Measurements from ENCODE around the gene GCC1.
"Not testable (repeated sequence)": the region's sequence is repeated elsewhere in the genome, so short reads cannot be mapped to it uniquely, and the experiment has no call there.

GCC1 gene

GRCh38 chr7:127578711-127579275 lies 6.6 kb downstream of the GCC1 start:
- no peaks in the 10 kb centered on the region for H3K27me3 ChIP-seq (ENCODE audit: control insufficient read depth in 1 of 2, insufficient read depth in 2 of 2, low read length in 2 of 2)
- H3K4me3 ChIP-seq (ENCODE audit: low read depth in 1 of 2, low read length in 2 of 2), result no peak overlapping the region
- H3K4me1 ChIP-seq (ENCODE audit: control insufficient read depth in 1 of 2, insufficient read depth in 2 of 2, low read length in 2 of 2), result peaks cover 14 to 17% of the 10 kb centered on the region in 2 donors
- H3K9ac ChIP-seq (ENCODE audit: low read depth in 1 of 2, low read length in 2 of 2), result no peak overlapping the region
- no peak overlapping the region for H3K27ac ChIP-seq (ENCODE audit: low read depth, low read length)
- H3K36me3 ChIP-seq (ENCODE audit: control insufficient read depth in 1 of 2, insufficient read depth in 2 of 2, low read length in 2 of 2), result peaks cover 15 to 39% of the 10 kb centered on the region in 2 donors
- no peaks in the 10 kb centered on the region for H3K9me3 ChIP-seq (ENCODE audit: control insufficient read depth in 1 of 2, low read length in 2 of 2)

GRCh38 chr7:127578036-127578684 lies 7.2 kb downstream of the GCC1 start:
- H3K9ac ChIP-seq (ENCODE audit: low read depth in 1 of 2, low read length in 2 of 2), result no peak overlapping the region
- H3K36me3 ChIP-seq (ENCODE audit: control insufficient read depth in 1 of 2, insufficient read depth in 2 of 2, low read length in 2 of 2), result peaks cover 15 to 34% of the 10 kb centered on the region in 2 donors
- H3K4me1 ChIP-seq (ENCODE audit: control insufficient read depth in 1 of 2, insufficient read depth in 2 of 2, low read length in 2 of 2), result peaks cover 7 to 11% of the 10 kb centered on the region in 2 donors
- no peak overlapping the region for H3K27ac ChIP-seq (ENCODE audit: low read depth, low read length)
- H3K9me3 ChIP-seq (ENCODE audit: control insufficient read depth in 1 of 2, low read length in 2 of 2), result no peaks in the 10 kb centered on the region
- H3K4me3 ChIP-seq (ENCODE audit: low read depth in 1 of 2, low read length in 2 of 2), result no peak overlapping the region
- H3K27me3 ChIP-seq (ENCODE audit: control insufficient read depth in 1 of 2, insufficient read depth in 2 of 2, low read length in 2 of 2), result no peaks in the 10 kb centered on the region

DNA sequence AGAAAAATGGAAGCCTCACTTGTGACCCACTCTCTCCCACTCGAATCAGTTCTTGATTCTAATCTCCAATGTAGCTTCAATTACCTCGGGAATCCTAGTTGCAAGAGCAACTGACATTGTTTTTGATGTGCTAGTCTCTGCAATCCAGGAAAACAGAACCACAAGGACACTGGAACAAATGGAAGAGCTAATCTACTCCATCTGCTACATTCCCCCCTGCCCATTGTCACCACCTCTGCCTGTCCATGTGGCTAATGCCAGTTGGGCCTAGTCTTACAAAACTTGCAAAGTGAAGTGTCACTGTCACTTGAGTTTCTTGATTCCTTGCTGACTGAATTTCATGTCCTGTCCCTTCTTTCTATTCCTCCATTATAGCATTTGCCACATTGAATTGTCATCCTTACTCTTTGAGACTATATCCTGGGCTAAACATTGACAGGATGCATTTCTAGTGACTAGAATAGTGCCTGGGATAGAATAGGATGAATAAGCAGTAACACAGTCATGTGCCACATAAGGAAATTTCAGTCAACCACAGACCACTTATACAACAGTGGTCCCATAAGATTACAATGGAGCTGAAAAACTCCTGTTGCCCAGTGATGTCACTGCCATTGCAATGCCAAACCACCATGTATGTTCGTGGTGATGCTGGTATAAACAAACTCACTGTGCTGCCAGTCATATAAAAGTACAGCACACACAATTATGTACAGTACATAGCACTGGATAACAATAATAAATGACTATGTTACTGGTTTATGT lies 13.5 kb downstream of the GCC1 start:
- Histone ChIP-seq H3K4me3 (ENCODE audit: low read depth in 1 of 2, low read length in 2 of 2) (no peak overlapping the region), H3K9ac (ENCODE audit: low read depth in 1 of 2, low read length in 2 of 2) (no peak overlapping the region), H3K9me3 (ENCODE audit: control insufficient read depth in 1 of 2, low read length in 2 of 2) (no peaks in the 10 kb centered on the region), H3K4me1 (ENCODE audit: control insufficient read depth in 1 of 2, insufficient read depth in 2 of 2, low read length in 2 of 2) (no peaks in the 10 kb centered on the region), H3K27ac (ENCODE audit: low read depth, low read length) (no peak overlapping the region), H3K36me3 (ENCODE audit: control insufficient read depth in 1 of 2, insufficient read depth in 2 of 2, low read length in 2 of 2) (peaks cover 0 to 4% of the 10 kb centered on the region in 2 donors), H3K27me3 (ENCODE audit: control insufficient read depth in 1 of 2, insufficient read depth in 2 of 2, low read length in 2 of 2) (no peaks in the 10 kb centered on the region)

DNA sequence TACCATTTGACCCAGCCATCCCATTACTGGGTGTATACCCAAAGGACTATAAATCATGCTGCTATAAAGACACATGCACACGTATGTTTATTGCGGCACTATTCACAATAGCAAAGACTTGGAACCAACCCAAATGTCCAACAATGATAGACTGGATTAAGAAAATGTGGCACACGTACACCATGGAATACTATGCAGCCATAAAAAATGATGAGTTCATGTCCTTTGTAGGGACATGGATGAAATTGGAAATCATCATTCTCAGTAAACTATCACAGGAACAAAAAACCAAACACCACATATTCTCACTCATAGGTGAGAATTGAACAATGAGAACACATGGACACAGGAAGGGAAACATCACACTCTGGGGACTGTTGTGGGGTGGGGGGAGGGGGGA lies 17.4 kb downstream of the GCC1 start:
- not testable (repeated sequence) for H3K4me1 ChIP-seq (ENCODE audit: control insufficient read depth in 1 of 2, insufficient read depth in 2 of 2, low read length in 2 of 2); H3K9ac ChIP-seq (ENCODE audit: low read depth in 1 of 2, low read length in 2 of 2); H3K36me3 ChIP-seq (ENCODE audit: control insufficient read depth in 1 of 2, insufficient read depth in 2 of 2, low read length in 2 of 2); H3K27me3 ChIP-seq (ENCODE audit: control insufficient read depth in 1 of 2, insufficient read depth in 2 of 2, low read length in 2 of 2); H3K4me3 ChIP-seq (ENCODE audit: low read depth in 1 of 2, low read length in 2 of 2); H3K9me3 ChIP-seq (ENCODE audit: control insufficient read depth in 1 of 2, low read length in 2 of 2); H3K27ac ChIP-seq (ENCODE audit: low read depth, low read length)

- H3K27ac ChIP-seq (ENCODE audit: low read depth, low read length), result no peak overlapping the region
- no peak overlapping the region for H3K9ac ChIP-seq (ENCODE audit: low read depth in 1 of 2, low read length in 2 of 2)
- no peaks in the 10 kb centered on the region for H3K9me3 ChIP-seq (ENCODE audit: control insufficient read depth in 1 of 2, low read length in 2 of 2)
- H3K4me3 ChIP-seq (ENCODE audit: low read depth in 1 of 2, low read length in 2 of 2), result no peak overlapping the region
- H3K4me1 ChIP-seq (ENCODE audit: control insufficient read depth in 1 of 2, insufficient read depth in 2 of 2, low read length in 2 of 2), result no peaks in the 10 kb centered on the region
- no peaks in the 10 kb centered on the region for H3K27me3 ChIP-seq (ENCODE audit: control insufficient read depth in 1 of 2, insufficient read depth in 2 of 2, low read length in 2 of 2)
- no peaks in the 10 kb centered on the region for H3K36me3 ChIP-seq (ENCODE audit: control insufficient read depth in 1 of 2, insufficient read depth in 2 of 2, low read length in 2 of 2)
These were observed 19.2 kb downstream of the GCC1 start for GRCh38 chr7:127566242-127566641.

GRCh38 chr7:127557803-127558202 lies 27.6 kb downstream of the GCC1 start:
- Histone ChIP-seq H3K36me3 (ENCODE audit: control insufficient read depth in 1 of 2, insufficient read depth in 2 of 2, low read length in 2 of 2) (no peaks in the 10 kb centered on the region), H3K27me3 (ENCODE audit: control insufficient read depth in 1 of 2, insufficient read depth in 2 of 2, low read length in 2 of 2) (no peaks in the 10 kb centered on the region), H3K9me3 (ENCODE audit: control insufficient read depth in 1 of 2, low read length in 2 of 2) (no peaks in the 10 kb centered on the region), H3K4me1 (ENCODE audit: control insufficient read depth in 1 of 2, insufficient read depth in 2 of 2, low read length in 2 of 2) (no peaks in the 10 kb centered on the region), H3K9ac (ENCODE audit: low read depth in 1 of 2, low read length in 2 of 2) (no peak overlapping the region), H3K4me3 (ENCODE audit: low read depth in 1 of 2, low read length in 2 of 2) (no peak overlapping the region), H3K27ac (ENCODE audit: low read depth, low read length) (no peak overlapping the region)

DNA sequence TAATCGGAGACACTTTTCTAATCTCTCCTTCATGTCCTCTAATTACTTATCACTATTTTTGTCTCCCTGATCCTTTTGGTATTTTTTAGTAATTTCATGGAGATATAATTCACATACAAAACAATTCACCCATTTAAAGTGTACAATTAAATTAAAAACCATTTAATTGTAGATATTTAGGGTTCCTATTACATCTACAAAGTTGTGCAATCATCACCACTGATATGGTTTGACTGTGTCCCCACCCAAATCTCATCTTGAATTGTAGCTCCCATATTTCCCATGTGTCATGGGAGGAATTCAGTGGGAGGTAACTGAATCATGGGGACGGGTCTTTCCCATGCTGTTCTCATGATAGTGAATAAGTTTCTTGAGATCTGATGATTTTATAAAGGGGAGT lies 29.0 kb downstream of the GCC1 start:
- no peak overlapping the region for H3K27ac ChIP-seq (ENCODE audit: low read depth, low read length)
- H3K9me3 ChIP-seq (ENCODE audit: control insufficient read depth in 1 of 2, low read length in 2 of 2), result no peaks in the 10 kb centered on the region
- H3K4me3 ChIP-seq (ENCODE audit: low read depth in 1 of 2, low read length in 2 of 2), result no peak overlapping the region
- no peaks in the 10 kb centered on the region for H3K27me3 ChIP-seq (ENCODE audit: control insufficient read depth in 1 of 2, insufficient read depth in 2 of 2, low read length in 2 of 2)
- H3K36me3 ChIP-seq (ENCODE audit: control insufficient read depth in 1 of 2, insufficient read depth in 2 of 2, low read length in 2 of 2), result no peaks in the 10 kb centered on the region
- H3K4me1 ChIP-seq (ENCODE audit: control insufficient read depth in 1 of 2, insufficient read depth in 2 of 2, low read length in 2 of 2), result no peaks in the 10 kb centered on the region
- H3K9ac ChIP-seq (ENCODE audit: low read depth in 1 of 2, low read length in 2 of 2), result no peak overlapping the region

DNA sequence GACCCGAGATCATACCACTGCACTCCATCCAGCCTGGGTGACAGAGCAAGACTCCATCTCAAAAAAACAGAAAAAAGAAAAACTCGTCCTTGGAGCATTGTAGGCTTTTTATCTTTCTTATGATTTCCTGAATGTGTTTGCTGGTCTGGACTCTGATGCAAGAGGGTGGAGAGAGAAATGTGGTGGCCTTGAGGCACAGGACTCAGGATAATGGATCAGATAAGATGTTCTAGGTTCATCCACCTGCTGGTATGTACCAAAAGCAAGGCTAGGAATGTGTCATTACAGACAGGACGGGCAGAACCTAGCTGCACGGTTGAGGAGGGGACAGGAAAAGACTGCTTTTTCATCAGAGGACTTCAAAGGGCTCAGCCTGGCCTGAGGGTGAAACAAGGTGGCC lies 33.5 kb downstream of the GCC1 start:
- H3K27me3 ChIP-seq (ENCODE audit: control insufficient read depth in 1 of 2, insufficient read depth in 2 of 2, low read length in 2 of 2), result no peaks in the 10 kb centered on the region

DNA sequence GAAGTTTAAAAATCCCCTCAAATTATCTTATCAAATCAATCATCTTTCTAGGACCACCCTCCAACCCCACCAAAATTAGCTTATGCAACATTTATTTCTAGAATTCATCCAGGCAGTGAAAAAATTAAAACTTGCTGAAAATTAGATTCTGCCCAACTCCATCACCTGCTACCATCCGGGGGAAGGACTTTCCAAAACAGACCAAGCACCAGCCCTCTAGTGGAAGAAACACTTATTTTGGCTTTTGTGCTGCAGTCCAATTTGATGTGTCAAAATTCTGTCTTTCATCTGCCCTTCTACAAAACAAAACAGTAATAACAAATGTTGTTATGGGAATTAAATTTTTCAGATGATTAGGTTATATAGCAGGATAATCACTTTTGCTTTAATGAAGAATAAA lies 35.1 kb downstream of the GCC1 start:
- Histone ChIP-seq H3K4me3 (ENCODE audit: low read depth in 1 of 2, low read length in 2 of 2) (no peak overlapping the region), H3K27ac (ENCODE audit: low read depth, low read length) (no peak overlapping the region), H3K9me3 (ENCODE audit: control insufficient read depth in 1 of 2, low read length in 2 of 2) (peaks cover 0 to 3% of the 10 kb centered on the region in 2 donors), H3K4me1 (ENCODE audit: control insufficient read depth in 1 of 2, insufficient read depth in 2 of 2, low read length in 2 of 2) (no peaks in the 10 kb centered on the region), H3K36me3 (ENCODE audit: control insufficient read depth in 1 of 2, insufficient read depth in 2 of 2, low read length in 2 of 2) (no peaks in the 10 kb centered on the region), H3K27me3 (ENCODE audit: control insufficient read depth in 1 of 2, insufficient read depth in 2 of 2, low read length in 2 of 2) (no peaks in the 10 kb centered on the region), H3K9ac (ENCODE audit: low read depth in 1 of 2, low read length in 2 of 2) (no peak overlapping the region)

More for the DNA sequence above, 33.5 kb downstream of the GCC1 start:
- no peaks in the 10 kb centered on the region for H3K9me3 ChIP-seq (ENCODE audit: control insufficient read depth in 1 of 2, low read length in 2 of 2)
- no peaks in the 10 kb centered on the region for H3K4me1 ChIP-seq (ENCODE audit: control insufficient read depth in 1 of 2, insufficient read depth in 2 of 2, low read length in 2 of 2)
- no peaks in the 10 kb centered on the region for H3K36me3 ChIP-seq (ENCODE audit: control insufficient read depth in 1 of 2, insufficient read depth in 2 of 2, low read length in 2 of 2)
- no peak overlapping the region for H3K4me3 ChIP-seq (ENCODE audit: low read depth in 1 of 2, low read length in 2 of 2)
- no peak overlapping the region for H3K9ac ChIP-seq (ENCODE audit: low read depth in 1 of 2, low read length in 2 of 2)
- H3K27ac ChIP-seq (ENCODE audit: low read depth, low read length), result no peak overlapping the region

DNA sequence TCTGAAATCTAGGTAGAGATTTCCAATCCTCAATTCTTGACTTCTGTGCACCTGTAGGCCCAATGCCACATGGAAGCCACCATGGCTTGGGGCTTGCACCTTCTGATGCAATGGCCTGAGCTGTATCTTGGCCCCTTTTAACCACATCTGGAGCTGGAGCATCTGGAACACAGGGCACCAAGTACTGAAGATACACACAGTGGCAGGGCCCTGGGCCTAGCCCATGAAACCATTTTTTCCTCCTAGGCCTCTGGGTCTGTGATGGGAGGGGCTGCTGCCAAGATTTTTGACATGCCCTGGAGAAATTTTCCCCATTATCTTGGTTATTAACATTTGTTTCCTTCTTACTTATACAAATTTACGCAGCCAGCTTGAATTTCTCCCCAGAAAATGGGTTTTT lies 39.1 kb downstream of the GCC1 start:
- H3K9ac ChIP-seq (ENCODE audit: low read depth in 1 of 2, low read length in 2 of 2), result no peak overlapping the region
- H3K36me3 ChIP-seq (ENCODE audit: control insufficient read depth in 1 of 2, insufficient read depth in 2 of 2, low read length in 2 of 2), result no peaks in the 10 kb centered on the region
- H3K9me3 ChIP-seq (ENCODE audit: control insufficient read depth in 1 of 2, low read length in 2 of 2), result peaks cover 0 to 3% of the 10 kb centered on the region in 2 donors
- no peaks in the 10 kb centered on the region for H3K4me1 ChIP-seq (ENCODE audit: control insufficient read depth in 1 of 2, insufficient read depth in 2 of 2, low read length in 2 of 2)
- no peak overlapping the region for H3K4me3 ChIP-seq (ENCODE audit: low read depth in 1 of 2, low read length in 2 of 2)
- H3K27me3 ChIP-seq (ENCODE audit: control insufficient read depth in 1 of 2, insufficient read depth in 2 of 2, low read length in 2 of 2), result no peaks in the 10 kb centered on the region
- no peak overlapping the region for H3K27ac ChIP-seq (ENCODE audit: low read depth, low read length)

Data from duodenal mucosa (tissue), 2 donors.